BJ (cell line): Measurements from ENCODE around the gene FZR1. TPM values are rescaled to one million over a fixed set of nuclear protein-coding genes. Genes with fewer than 3 reads are reported as not detected.

Experiments used
- CTCF ChIA-PET: fragments of 350-600 bp; formaldehyde crosslinking; extraction: SDS; loops from one replicate; lab custom pipeline; 2021; ENCODE audit warnings: antibody characterized with exemption, inconsistent platforms; lab: Yijun Ruan, JAX
- POLR2A ChIA-PET: fragments of 300-600 bp; sonication (Branson Sonifier 250); formaldehyde crosslinking; extraction: SDS; loops from one replicate; lab custom pipeline; 2021; ENCODE audit warnings: antibody characterized with exemption; lab: Charles Lee
- DNase-seq: peaks from one replicate; pipeline ENCODE4 v3.0.0-alpha.2; 2011; ENCODE audit warnings: low read depth
- H3K27me3 ChIP-seq: 2 replicates; pipeline ENCODE4 v1.6.0; 2011; ENCODE audit warnings: low read length; ENCODE audit not compliant: control insufficient read depth, insufficient read depth
- H3K36me3 ChIP-seq: 2 replicates; pipeline ENCODE4 v1.5.1; 2011; ENCODE audit warnings: low read length; ENCODE audit not compliant: control insufficient read depth, insufficient read depth
- H3K4me3 ChIP-seq: 2 replicates; pipeline ENCODE4 v1.5.1; 2011; ENCODE audit warnings: low read depth, mild to moderate bottlenecking, control low read depth, low read length
- CTCF ChIP-seq: IDR thresholded peaks from 2 replicates; pipeline ENCODE4 v1.5.1; 2011; ENCODE audit warnings: low read depth, mild to moderate bottlenecking, control low read depth, inconsistent platforms, low read length, moderate library complexity; ENCODE audit not compliant: insufficient read depth
- polyA plus RNA-seq: library from polyadenylated mRNA; depleted of rRNA; stranded (reverse); fragments of >200 nt; gene quantifications from 2 replicates; pipeline ENCODE4 v1.2.3, GENCODE V29; 2011

FZR1 gene
- polyA plus RNA-seq, 1 experiment: 52.3 TPM

- no peak for TF ChIP-seq CTCF
- peaks cover 18% of the 10 kb centered on the region for H3K36me3 ChIP-seq
- ChIA-PET POLR2A (no interaction called here), CTCF (no interaction called here)
- H3K27me3 ChIP-seq: no peaks in the 10 kb centered on the region
- no peak overlapping the region for H3K4me3 ChIP-seq
- no peak for DNase-seq
These were observed 41.4 kb upstream of the FZR1 start for GRCh38 chr19:3464587-3465235.

GRCh38 chr19:3465552-3465951, 40.6 kb upstream of the FZR1 start:
- H3K4me3 ChIP-seq: no peak overlapping the region
- no peak for TF ChIP-seq CTCF
- POLR2A ChIA-PET: no interaction called here
- no peak for DNase-seq
- H3K36me3 ChIP-seq: peaks cover 15% of the 10 kb centered on the region
- CTCF ChIA-PET: no interaction called here
- H3K27me3 ChIP-seq: no peaks in the 10 kb centered on the region

- no peak for DNase-seq
- CTCF ChIA-PET: interaction anchor here (1.1 kb wide), 1 partner anchor 37 kb away, joined by 4 read pairs; no protein-coding TSS in a partner anchor
- POLR2A ChIA-PET: no interaction called here
- no peak for TF ChIP-seq CTCF
- Histone ChIP-seq H3K4me3 (no peak overlapping the region), H3K27me3 (no peaks in the 10 kb centered on the region), H3K36me3 (peaks cover 15% of the 10 kb centered on the region)
These were observed 39.5 kb upstream of the FZR1 start for GRCh38 chr19:3466635-3467034.

GRCh38 chr19:3467437-3468198, 38.5 kb upstream of the FZR1 start:
- ChIA-PET CTCF (interaction anchor here (1.6 kb wide), 1 partner anchor 38 kb away, joined by 6 read pairs; no protein-coding TSS in a partner anchor), POLR2A (no interaction called here)
- DNase-seq: no peak
- Histone ChIP-seq H3K36me3 (peaks cover 12% of the 10 kb centered on the region), H3K4me3 (no peak overlapping the region), H3K27me3 (no peaks in the 10 kb centered on the region)
- no peak for TF ChIP-seq CTCF

GRCh38 chr19:3468211-3468610, 37.9 kb upstream of the FZR1 start:
- peaks cover 9% of the 10 kb centered on the region for H3K36me3 ChIP-seq
- no peak for TF ChIP-seq CTCF
- DNase-seq: no peak
- POLR2A ChIA-PET: interaction anchor here (0.5 kb wide), 1 partner anchor 17 kb away, joined by 5 read pairs; no protein-coding TSS in a partner anchor
- H3K27me3 ChIP-seq: no peaks in the 10 kb centered on the region
- no peak overlapping the region for H3K4me3 ChIP-seq
- CTCF ChIA-PET: interaction anchor here (0.7 to 3.2 kb wide), 3 partner anchors 24 to 164 kb away, joined by 3 to 18 read pairs (median 6); no protein-coding TSS in a partner anchor
